Gastroesophageal sphincter (tissue), 3 donors: Measurements from ENCODE around the gene MGST1.

ENCODE experiments used
- CTCF ChIP-seq, 4 experiments: fragments of 200-600 bp in 2 of 4; fragments of 450-650 bp in 2 of 4; sonication (generic) in 1 of 4; IDR thresholded peaks; one replicate each; pipeline ENCODE4 v1.5.1; 2017 to 2019; ENCODE audit warnings: antibody characterized with exemption in 4 of 4, mild to moderate bottlenecking in 2 of 4, moderate library complexity in 2 of 4
- EP300 ChIP-seq: sonication (generic); formaldehyde crosslinking; IDR thresholded peaks from one replicate; pipeline ENCODE4 v1.6.1; 2017; ENCODE audit warnings: antibody characterized with exemption, mild to moderate bottlenecking
- POLR2A ChIP-seq, 2 donors: fragments of 450-650 bp; IDR thresholded peaks; one replicate each; pipeline ENCODE4 v1.6.1; 2017; ENCODE audit warnings: antibody characterized with exemption in 2 of 2, mild to moderate bottlenecking in 2 of 2, moderate library complexity in 1 of 2
- POLR2AphosphoS5 ChIP-seq: sonication (generic); formaldehyde crosslinking; IDR thresholded peaks from one replicate; pipeline ENCODE4 v1.6.1; 2017; ENCODE audit warnings: antibody characterized with exemption

DNA sequence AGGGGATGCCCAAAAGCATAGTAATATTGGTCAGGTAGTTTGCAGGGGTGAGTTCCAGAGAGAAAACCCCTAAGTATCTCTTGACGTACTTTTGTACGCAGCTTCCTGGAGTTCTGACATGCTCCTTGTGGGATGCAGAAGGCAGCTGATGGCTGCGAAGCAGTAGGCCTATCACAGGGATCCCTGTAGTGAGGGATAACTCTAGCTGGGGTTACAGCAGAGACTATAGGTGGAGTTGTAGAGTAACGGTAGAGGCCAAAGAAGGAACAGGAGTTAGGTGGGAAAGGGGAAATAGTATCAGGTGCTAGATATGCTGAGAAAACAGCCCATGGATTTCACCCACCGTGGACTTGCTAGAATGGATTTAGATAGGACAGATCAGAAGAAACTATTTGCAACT is 37.3 kb downstream of the MGST1 start:
- TF ChIP-seq CTCF (IDR thresholded peaks at IDR 0.05) = no peak
- TF ChIP-seq POLR2A (IDR thresholded peaks at IDR 0.05) = no peak
- TF ChIP-seq POLR2AphosphoS5 = no peak
- no peak for TF ChIP-seq EP300
